G401 (cell line): ENCODE measurements around the gene IQCE. TPM values are rescaled to one million over a fixed set of nuclear protein-coding genes. Genes with fewer than 3 reads are reported as not detected.

Source experiments
- DNase-seq: peaks from one replicate; pipeline ENCODE4 v3.0.0-alpha.2; 2015; ENCODE audit warnings: low spot score
- in situ Hi-C: cut with HindIII; loops from 2 replicates; pipeline ENCODE4 v1.10.0; 2016; ENCODE audit warnings: low sequenced_read_pairs, mixed read lengths
- total RNA-seq: library from RNA; depleted of rRNA; stranded (reverse); fragments of >200 nt; shearing (Covaris generic); gene quantifications from 2 replicates; pipeline ENCODE4 v1.2.3, GENCODE V29; 2014; rRNA removed

Gene IQCE, protein sequence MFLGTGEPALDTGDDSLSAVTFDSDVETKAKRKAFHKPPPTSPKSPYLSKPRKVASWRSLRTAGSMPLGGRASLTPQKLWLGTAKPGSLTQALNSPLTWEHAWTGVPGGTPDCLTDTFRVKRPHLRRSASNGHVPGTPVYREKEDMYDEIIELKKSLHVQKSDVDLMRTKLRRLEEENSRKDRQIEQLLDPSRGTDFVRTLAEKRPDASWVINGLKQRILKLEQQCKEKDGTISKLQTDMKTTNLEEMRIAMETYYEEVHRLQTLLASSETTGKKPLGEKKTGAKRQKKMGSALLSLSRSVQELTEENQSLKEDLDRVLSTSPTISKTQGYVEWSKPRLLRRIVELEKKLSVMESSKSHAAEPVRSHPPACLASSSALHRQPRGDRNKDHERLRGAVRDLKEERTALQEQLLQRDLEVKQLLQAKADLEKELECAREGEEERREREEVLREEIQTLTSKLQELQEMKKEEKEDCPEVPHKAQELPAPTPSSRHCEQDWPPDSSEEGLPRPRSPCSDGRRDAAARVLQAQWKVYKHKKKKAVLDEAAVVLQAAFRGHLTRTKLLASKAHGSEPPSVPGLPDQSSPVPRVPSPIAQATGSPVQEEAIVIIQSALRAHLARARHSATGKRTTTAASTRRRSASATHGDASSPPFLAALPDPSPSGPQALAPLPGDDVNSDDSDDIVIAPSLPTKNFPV
- 21.6 and 32.9 TPM in 2 replicates for total RNA-seq

DNA sequence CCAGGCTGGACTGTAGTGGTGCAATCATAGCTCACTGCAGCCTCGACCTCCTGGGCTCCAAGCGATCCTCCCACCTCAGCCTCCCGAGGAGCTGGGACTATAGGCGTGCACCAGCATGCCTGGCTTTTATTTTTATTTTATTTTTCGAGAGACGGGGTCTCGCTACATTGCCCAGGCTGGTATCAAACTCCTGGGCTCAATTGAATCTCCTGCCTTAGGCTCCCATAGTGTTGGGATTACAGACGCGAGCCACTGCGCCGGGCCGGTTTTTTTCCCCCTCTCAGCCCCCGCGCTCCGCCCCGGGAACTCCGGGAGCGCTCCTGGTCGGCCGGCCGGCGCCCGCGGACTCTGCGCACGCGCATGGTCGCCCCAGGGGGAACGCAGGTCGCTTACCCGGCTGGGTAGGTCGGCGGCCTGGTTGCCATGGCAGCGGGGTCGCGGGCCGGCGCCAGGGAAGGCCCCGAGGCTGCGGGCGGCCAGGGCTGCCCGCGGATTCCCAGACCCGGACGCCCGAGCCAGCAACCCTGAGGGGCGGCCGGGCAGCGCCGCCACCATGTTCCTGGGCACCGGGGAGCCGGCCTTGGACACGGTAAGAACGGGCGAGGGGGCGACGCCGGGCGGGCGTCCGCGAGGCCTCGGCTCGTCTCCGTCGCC, at the start of gene IQCE:
Gene IQCE, plus strand, starts transcription at position 351 of the 654 bp plus-strand sequence. Its CDS starts 203 bp downstream, at position 554.
- in situ Hi-C loops = no loop called here
- peak; percentile 85 for DNase-seq

DNA sequence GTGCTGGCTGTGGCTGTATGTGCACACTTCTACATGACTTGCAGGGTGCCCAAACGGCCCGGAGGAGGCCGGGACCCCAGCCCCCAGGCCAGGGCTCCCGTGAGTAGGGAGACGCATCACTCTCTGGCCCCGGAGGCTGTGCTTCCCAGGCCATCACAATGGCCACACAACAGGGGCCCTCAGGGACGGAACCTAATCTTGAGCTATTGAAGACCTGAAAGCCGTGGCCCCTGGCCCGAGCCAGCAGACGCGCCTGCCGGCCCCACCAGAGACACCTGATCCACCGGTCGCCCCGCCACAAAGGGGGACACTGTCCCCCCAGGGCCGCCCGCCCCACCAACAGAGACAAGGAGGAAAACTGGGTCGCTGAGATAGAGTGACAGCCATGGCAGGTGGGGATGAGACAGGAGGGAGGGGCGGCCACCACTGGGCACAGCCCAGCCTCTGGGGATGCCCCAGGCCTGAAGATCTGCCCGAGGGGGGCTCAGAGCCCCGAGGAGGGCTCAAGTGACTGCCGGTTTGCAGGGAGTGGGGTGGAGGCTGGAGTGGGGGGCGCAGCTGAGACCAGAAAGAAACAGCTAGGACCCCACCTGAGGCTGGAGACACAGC, 49.4 kb upstream of the IQCE start:
- DNase-seq = no peak
- in situ Hi-C loops = no loop called here

DNA sequence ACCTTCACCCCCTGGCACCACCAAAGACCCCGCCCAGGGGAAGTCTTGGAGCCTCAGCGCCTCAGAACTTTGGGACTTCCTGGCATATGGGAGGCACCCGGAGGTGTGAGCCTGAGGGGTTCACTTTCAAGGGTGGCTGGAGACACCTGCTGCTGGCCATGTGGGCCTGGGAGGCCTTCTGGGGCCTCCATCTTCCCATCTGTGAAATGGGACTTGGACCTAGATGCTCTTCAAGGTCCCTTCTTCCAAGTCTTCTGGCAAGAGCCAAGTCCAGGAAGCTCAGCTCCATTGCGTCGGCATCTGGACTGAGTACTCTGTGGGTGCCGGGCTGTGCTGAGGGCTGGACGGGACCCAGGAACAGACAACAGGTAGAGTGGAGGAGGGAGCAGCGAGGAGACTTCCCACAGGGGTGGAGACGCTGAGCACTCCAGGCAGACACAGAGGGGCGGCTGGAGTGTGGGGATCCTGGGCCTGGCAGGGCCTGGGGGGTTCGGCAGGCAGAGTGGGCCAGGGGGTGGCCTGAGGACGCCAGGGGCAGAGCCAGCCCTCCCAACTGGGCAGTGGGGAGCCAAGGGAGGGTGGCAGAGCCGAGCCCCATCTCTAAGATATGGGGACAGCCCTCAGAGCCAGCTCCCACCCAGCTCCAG, 48.5 kb upstream of the IQCE start:
- DNase-seq = no peak
- in situ Hi-C loops = no loop called here

DNA sequence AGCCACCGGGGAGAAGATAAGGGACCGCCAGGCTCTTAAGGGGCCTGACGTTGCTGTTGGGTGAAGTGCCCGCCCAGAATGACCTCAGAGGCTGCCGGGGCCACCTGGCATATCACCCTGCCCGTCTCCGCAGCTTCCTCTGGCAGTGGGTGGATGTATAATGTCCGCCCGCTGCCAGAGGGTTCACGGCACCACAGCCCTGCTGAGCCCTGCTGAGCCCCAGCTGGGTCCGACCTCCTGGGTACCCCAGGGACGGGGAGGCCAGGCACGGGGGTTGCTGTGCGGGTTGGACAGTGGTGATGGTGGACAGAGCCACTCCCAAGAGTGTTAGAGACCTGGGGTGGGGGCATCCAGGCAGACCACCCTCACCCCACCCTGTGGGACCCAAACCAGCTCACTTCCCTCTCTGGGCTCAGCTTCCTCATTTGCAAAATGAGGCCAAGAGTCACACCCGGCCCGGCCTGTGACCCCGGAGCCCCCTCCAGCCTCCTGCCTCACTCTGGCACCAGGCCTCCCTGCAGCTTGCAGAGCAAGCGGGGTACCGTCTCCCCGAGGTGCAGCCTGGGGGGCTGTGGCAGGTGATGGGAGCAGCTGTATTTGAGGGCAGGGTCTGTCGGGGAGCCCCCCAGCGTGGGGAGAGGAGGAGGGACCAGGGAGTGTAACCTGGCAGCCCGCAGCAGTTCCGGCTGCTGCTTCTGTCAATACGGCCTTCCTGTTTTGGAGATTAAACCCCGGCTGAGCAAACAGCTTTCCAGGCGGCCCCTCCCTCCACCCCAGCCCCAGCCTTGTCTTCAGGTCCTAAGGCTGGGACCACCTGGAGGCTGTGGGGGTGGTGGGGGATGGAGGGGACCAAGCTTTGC, 47.6 kb upstream of the IQCE start:
- no peak for DNase-seq
- in situ Hi-C loops = no loop called here

DNA sequence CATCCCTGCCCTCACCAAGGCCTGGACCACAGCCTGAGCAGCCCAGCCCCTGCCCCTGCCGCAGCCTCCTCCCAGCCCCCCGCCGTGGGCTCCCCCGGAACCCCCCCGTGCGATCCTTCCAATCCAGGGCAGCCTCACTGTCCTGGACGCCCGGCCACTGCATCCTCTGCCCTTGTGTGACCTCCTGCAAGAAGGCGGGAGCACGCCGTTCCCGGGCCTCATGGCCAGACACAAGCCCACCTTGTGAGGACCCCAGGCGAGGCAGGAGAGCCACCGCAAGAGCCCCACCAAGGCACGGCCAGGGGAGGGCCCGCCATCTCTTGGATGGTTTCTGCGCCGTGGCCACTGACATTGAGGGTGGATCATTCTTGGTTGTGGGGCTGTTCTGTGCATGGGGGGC, 47.0 kb upstream of the IQCE start:
- in situ Hi-C loops = no loop called here
- no peak for DNase-seq

DNA sequence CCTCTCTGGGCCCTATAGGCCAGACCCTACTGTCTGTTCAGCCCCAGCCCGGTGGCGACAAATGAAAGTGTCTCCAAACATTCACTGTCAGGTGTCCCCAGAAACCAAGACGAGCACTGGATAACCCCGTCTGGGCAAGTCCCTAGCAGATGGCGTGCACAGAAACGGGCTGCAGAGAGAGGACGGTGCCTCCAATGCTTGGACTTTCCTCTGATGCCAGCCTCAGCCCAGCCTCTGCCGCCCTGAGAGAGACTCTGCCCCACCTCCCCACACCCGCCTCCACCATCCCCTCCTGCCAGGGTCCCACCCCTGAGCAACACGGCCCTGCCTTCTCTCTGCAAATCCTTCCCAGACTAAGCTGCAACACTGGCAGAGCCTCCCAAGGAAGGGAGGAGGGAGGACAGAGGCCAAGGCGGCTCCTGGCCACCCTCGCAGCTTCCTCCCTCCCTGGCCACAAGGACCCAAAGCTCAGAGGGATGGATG, 46.6 kb upstream of the IQCE start:
- peak; percentile 55 for DNase-seq
- in situ Hi-C loops = no loop called here

DNA sequence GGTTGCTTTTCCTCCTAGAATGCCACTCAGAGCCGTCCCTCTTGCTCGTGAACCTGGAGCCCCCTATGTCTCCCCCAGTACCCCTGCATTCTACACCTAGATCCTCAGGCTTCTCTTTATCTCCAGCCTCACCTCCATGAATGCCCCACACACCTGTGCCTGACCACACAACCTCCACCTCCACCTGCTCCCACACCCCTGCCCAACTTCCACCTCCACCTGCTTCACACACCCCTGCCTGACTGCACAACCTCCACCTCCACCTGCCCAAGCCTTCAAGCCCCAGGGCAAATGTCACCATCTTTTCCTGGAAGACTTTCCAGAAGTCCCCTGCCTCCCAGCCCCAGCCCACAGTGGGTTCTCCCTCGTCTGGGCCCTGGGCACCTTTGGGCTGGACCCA, 46.1 kb upstream of the IQCE start:
- in situ Hi-C loops = no loop called here
- DNase-seq = no peak

DNA sequence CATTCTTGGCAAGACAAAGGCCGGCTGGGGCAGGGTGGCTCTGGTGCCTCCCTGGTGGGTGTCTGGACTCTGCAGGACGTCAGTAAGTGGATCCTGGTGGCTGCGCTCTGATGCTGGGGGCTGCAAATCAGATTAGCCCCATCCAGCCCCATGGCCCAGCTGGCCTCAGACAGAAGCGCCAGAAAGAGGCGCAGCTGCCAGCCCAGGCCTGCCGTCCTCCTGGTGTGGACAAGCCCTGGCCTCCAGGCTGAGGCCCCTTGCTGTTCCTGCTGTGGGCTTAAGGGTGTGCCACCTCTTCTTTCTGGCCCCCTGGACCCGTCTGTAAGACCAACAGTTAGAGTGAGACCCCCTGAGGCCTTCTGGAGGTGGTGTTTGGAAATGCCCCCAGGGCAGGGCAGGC, 45.1 kb upstream of the IQCE start:
- in situ Hi-C loops = no loop called here
- DNase-seq = no peak

DNA sequence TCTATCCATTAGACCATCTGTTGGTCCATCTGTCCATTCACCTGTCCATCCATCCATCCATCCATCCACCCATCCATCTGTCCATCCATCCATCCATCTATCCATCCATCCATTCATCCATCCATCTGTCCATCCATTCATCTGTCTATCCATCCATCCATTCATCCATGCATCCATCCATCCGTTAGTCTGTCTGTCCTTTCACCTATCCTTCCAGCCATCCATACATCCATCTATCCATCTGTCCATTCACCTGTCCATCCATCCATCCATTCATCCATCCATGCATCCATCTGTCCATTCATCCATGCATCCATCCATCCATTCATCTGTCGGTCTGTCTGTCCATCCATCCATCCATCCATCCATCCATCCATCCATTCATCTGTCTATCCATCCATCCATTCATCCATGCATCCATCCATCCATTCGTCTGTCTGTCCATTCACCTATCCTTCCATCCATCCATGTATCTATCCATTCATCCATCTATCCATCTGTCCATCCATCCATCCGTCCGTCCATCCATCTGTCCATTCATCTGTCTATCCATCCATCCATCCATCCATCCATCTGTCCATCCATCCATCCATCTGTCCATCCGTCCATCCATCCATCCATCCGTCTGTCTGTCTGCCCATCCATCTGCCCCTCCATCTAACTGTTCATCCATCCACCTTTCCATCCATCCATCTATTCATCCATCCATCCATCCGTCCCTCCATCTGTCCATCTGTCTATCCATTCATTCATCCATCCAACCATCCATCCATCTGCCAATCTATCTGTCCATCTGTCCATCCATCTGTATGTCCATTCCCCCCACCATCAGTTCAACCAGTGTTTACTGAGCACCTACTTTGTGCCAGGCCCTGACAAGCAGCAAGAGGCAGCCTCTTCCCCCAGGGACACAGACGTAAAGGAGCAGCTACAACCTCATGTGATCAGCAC, 44.0 kb upstream of the IQCE start:
- in situ Hi-C loops = no loop called here
- no peak for DNase-seq

DNA sequence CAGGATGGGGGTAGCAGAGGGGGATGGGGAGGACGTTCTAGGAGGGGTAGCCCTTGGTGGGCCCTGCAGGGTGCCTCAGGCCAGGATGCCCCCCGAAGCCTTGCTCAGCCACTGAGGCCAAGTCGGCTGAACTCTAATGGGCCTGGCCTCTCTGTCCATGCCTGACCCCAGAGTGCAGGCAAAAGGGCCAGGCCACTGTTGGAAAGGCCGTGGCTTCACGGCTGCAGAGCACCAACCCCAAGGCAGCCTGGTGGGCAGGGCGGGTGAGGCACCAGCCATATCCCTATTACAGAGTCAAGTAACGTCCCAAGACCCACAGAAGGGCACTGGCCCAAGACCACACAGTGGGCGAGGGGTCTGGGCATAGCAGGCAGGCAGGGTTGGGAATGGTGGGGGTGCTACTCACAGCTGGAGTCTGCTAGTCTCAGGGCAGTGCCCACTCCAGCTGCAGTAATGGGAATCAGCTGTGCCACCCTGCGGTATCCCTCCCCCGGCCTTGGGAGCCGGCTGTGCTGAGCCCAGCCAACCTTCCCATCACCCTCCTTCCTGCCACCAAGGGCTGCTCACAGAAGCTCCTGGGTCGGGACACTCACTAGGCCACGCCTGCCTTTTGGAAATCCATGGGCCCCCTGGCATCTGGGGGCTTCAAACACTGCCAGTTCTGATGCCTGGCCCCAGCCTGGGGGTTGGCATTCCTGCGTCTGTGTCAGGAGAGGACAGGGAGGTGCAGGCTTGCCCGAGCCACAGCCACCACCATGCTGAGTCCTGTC, 43.2 kb upstream of the IQCE start:
- no peak for DNase-seq
- in situ Hi-C loops = no loop called here

DNA sequence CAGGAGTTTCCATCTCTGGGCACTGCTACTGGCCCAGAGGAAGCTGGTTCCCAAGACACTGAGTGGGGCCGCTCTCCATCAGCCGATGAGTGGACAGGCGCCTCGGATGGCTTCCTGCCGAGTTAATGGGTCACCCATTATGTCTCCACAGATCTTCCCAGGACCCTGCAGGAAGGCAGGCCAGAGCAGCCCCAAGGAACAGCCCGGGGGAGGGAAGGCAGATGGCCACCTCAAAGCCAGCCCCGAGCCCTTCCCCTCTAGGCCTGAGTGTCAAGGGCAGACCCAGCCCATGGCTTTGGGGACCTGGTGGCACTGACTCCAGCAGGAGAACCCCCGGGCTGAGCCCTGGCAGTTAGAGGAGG, 42.6 kb upstream of the IQCE start:
- in situ Hi-C loops = no loop called here
- DNase-seq = no peak

DNA sequence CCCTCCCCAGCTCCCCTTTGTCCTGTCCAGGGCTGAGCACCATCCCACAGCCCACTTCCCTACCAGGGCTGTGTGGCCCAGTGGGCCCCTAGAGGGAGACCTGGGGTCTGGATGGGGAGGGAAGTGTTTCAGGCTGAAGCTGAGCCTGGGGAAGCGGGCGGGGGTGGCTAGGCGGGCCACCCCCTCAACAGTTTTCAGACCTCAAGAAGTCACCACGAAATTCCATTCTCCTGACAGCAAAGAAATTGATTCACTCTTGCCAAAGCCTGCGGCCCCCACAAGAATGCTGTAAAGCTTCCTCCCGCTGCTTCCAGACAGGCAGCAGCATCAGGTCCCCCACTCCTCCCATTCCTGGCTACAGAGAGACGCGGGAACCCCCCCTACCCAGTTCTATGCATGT, 41.8 kb upstream of the IQCE start:
- in situ Hi-C loops = no loop called here

DNA sequence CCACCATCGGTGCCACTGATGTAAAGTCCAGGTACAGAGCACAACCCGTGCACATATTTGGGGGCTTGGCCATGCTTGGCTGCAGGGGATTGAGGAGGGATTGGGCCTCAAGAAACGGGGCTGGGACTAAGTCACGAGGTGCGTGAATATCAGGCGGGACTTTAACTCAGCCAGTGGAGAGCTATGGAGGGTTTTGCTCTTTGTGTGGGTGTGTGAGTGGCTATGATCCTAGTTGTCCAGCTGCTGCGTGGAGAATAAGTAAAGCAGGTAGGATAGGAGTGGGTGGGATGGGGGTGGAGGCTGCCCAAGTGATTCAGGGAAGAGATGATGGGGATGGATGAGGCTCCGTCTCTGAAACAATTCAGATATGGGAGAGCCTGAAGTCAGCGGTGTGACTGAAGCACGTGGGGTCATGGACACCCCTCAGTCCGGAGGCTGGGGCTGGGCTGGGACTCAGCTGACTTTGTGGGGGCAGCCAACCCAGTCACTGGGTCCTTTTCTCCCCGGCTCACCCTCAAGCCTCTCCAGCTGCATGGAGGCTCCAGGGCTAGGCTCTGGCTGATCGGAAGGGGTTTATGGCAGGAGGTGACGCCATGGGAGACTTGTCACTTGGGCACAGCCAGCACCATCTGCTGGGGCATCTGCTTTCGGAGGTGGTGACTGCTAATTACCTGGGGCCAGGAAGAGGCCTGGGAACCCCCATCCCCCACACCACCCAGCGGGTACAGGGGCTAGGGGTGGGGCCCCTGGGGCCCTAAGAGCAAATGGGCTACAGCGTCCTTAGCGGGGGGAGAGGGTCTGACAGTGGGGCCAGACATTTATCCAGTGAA, 40.9 kb upstream of the IQCE start:
- in situ Hi-C loops = no loop called here
- DNase-seq = peak; percentile 88

More for the DNA sequence above, 41.8 kb upstream of the IQCE start:
- no peak for DNase-seq

DNA sequence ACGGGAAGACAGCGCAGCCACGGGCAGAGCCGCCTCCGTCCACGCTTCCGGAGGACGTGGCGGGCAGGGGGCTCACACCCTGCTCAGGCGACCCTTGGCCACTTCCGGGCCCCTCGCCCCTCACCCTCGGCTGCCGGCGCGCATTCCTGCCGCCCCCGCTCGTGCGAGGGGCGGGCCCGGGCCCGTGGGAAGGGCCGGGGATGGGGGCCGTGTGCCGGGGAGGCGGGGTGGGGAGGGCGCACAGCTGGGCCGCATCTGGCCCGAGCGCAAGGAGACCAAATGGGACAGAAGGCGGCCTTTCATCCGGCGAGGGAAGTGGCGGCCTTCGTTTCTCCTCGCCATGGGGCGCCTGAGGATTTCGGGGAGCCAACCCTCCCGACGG, 40.1 kb upstream of the IQCE start:
- in situ Hi-C loops = no loop called here
- no peak for DNase-seq

DNA sequence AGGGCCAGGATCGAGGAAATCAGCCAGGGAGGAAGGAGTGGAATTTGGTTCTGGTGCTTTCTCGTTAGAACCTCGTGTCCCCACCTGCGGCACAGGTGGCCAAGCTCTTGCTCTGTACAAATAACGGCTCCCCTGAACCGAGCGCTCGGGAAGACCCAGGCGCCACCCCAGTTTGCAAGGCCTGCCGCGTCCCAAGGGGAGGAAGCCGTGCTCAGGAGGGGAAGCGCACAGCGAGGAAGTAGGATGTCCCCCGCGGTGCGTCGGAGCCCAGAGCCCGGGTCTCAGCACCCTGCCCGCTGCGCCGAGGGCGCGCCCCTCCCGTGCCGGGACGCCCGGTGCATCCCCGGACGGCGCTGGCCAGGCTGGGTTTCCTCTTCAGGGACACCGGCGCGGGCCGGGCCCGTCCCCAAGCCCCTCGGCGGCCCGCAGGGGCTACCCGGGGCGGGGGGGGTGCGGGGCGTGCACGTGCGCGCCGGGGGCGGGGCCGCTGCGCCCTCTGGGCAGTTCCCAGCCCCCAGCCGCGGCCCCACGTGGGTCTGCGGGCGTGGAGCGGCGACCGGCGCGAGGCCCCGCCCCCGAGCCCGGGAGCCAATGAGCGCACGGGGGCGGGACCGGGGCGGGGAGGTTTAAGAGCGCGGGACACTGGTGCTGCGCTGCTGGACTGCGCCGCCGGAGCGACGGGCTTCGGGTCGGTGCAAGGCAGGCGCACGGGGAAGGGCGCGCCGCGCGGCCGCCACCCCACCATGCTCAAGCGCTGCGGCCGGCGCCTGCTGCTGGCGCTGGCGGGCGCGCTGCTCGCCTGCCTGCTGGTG, 39.5 kb upstream of the IQCE start, which contains the start of gene LFNG:
Gene LFNG, plus strand, starts transcription at position 656 of the 812 bp plus-strand sequence. Its CDS starts 88 bp downstream, at position 744.
- peak; percentile 91 for DNase-seq
- in situ Hi-C loops = no loop called here
